CD4-positive, CD25-positive, alpha-beta regulatory T cell (primary cell): ENCODE data around the gene MARCO. TPM values are rescaled to one million over a fixed set of nuclear protein-coding genes. Genes with fewer than 3 reads are reported as not detected.

ENCODE experiments used
- ATAC-seq, 2 donors: fragments of 150-1000 bp; cut with Tn5 transposase; one replicate each; pipeline ENCODE4 v1.10.0; 2021; ENCODE audit warnings: low read depth in 2 of 2, moderate number of reproducible peaks in 2 of 2, moderate library complexity in 1 of 2
- DNase-seq, 3 donors: peaks; one replicate each; pipeline versions ENCODE4 v3.0.0 to v3.0.0-alpha.2; 2012 to 2022; ENCODE audit warnings: mixed read lengths in 1 of 3
- H3K27ac ChIP-seq: one replicate; pipeline ENCODE4 v1.7.0; 2013; ENCODE audit warnings: mild to moderate bottlenecking, low read length; ENCODE audit not compliant: insufficient read depth, poor library complexity, severe bottlenecking
- H3K27me3 ChIP-seq: one replicate; pipeline ENCODE4 v1.7.0; 2013; ENCODE audit warnings: low read length; ENCODE audit not compliant: control insufficient read depth, insufficient read depth
- H3K36me3 ChIP-seq: one replicate; pipeline ENCODE4 v1.7.0; 2013; ENCODE audit warnings: mild to moderate bottlenecking, low read length, moderate library complexity; ENCODE audit not compliant: control insufficient read depth, insufficient read depth
- H3K4me1 ChIP-seq: 2 replicates; pipeline ENCODE4 v1.7.0; 2013; ENCODE audit warnings: mild to moderate bottlenecking, low read length; ENCODE audit not compliant: insufficient read depth, control insufficient read depth, poor library complexity, severe bottlenecking
- H3K4me3 ChIP-seq: one replicate; pipeline ENCODE4 v1.7.0; 2013; ENCODE audit warnings: low read depth, mild to moderate bottlenecking, low read length, moderate library complexity
- H3K9me3 ChIP-seq, 2 experiments: 1 replicate in 1 of 2; 2 replicates in 1 of 2; pipeline ENCODE4 v1.7.0; 2013; ENCODE audit warnings: low read length in 2 of 2, mild to moderate bottlenecking in 1 of 2, moderate library complexity in 1 of 2; ENCODE audit not compliant: control insufficient read depth in 2 of 2
- H3K27ac Mint-ChIP-seq, 3 donors: one replicate each; pipeline ENCODE4 v1.8.0; 2020 to 2022; ENCODE audit warnings: mild to moderate bottlenecking in 3 of 3, mixed read lengths in 3 of 3, moderate library complexity in 2 of 3
- H3K27me3 Mint-ChIP-seq: one replicate; pipeline ENCODE4 v1.8.0; 2022; ENCODE audit warnings: mild to moderate bottlenecking, mixed read lengths
- H3K36me3 Mint-ChIP-seq: one replicate; pipeline ENCODE4 v1.8.0; 2020; ENCODE audit warnings: mixed read lengths
- H3K4me1 Mint-ChIP-seq, 4 donors: one replicate each; pipeline ENCODE4 v1.8.0; 2020 to 2022; ENCODE audit warnings: mixed read lengths in 4 of 4, mild to moderate bottlenecking in 1 of 4
- H3K4me3 Mint-ChIP-seq, 4 donors: one replicate each; pipeline ENCODE4 v1.8.0; 2020 to 2022; ENCODE audit warnings: mild to moderate bottlenecking in 4 of 4, mixed read lengths in 4 of 4, moderate library complexity in 3 of 4
- H3K9me3 Mint-ChIP-seq, 7 donors: one replicate each; pipeline ENCODE4 v1.8.0; 2020 to 2022; ENCODE audit warnings: mixed read lengths in 7 of 7, mild to moderate bottlenecking in 3 of 7, moderate library complexity in 2 of 7
- polyA plus RNA-seq, 4 donors: library from polyadenylated mRNA; unstranded; fragments of 300-500 nt; fragmentation: Illumina TruSeq; gene quantifications; one replicate each; pipeline ENCODE4 v1.2.3, GENCODE V29; 2021
- total RNA-seq: library from RNA; stranded (reverse); gene quantifications from one replicate; pipeline ENCODE4 v1.2.3, GENCODE V29; 2022

The MARCO gene
- total and polyA plus RNA-seq, 5 donors from 2014 or later: not detected

DNA sequence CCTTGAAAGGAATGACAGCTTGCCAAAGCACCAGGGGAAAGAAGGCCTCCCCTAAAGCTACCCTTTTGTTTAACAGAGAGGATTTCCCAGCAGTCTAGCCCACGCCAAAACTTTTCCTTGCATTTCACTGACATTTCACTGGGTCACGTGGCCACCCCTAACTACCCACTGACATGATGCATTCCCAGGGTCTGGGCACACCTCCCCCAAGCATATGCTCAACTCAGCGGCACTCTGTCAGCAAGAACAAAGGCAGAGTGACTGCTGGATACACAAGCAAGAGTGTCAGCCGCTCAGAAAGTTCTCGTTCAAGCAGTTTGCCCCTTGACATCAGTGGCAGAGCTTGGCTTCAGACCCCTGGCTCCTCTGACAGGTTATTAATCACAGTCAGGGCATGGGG lies 34.2 kb upstream of the MARCO start:
- Mint-ChIP-seq H3K27ac (no peak overlapping the region), H3K36me3 (no peaks in the 10 kb centered on the region), H3K4me1 (peaks cover 0 to 15% (median 4%) of the 10 kb centered on the region in 4 donors), H3K4me3 (no peak overlapping the region), H3K9me3 (peaks cover 0 to 6% (median 2%) of the 10 kb centered on the region in 7 donors), H3K27me3 (peaks cover 9% of the 10 kb centered on the region)
- H3K27me3 ChIP-seq: no peaks in the 10 kb centered on the region
- DNase-seq: no peak
- no peaks in the 10 kb centered on the region for H3K9me3 ChIP-seq
- no peaks in the 10 kb centered on the region for H3K36me3 ChIP-seq
- no peak overlapping the region for H3K27ac ChIP-seq
- H3K4me1 ChIP-seq: no peaks in the 10 kb centered on the region
- no peak overlapping the region for H3K4me3 ChIP-seq
- no peak for ATAC-seq

DNA sequence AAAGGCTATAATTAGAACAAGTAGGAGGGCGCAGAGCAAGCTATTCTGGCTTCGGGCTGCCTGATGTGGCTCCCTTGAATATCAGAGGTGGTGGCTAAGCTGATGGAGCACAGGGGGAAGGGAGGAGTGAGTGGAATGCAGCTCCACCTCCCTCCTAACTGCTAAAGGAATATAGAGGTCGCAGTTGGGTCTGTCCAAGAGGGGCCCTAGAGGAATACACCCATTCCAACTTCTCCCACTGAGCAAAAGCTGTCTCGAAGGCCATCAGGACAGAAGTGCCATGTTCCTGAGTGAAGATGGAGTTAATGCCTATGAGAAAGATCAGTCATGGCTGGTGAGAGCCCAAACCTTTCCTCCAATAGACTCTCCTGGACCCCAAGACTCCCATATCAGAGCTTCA lies 32.8 kb upstream of the MARCO start:
- no peaks in the 10 kb centered on the region for H3K9me3 ChIP-seq
- H3K27me3 ChIP-seq: no peaks in the 10 kb centered on the region
- H3K36me3 ChIP-seq: no peaks in the 10 kb centered on the region
- ATAC-seq: no peak
- Mint-ChIP-seq H3K27ac (no peak overlapping the region), H3K4me1 (peaks cover 0 to 2% (median 0%) of the 10 kb centered on the region in 4 donors), H3K27me3 (peaks cover 9% of the 10 kb centered on the region), H3K36me3 (no peaks in the 10 kb centered on the region), H3K9me3 (peaks cover 0 to 6% (median 0%) of the 10 kb centered on the region in 7 donors), H3K4me3 (no peak overlapping the region)
- no peaks in the 10 kb centered on the region for H3K4me1 ChIP-seq
- no peak overlapping the region for H3K27ac ChIP-seq
- no peak for DNase-seq
- no peak overlapping the region for H3K4me3 ChIP-seq

DNA sequence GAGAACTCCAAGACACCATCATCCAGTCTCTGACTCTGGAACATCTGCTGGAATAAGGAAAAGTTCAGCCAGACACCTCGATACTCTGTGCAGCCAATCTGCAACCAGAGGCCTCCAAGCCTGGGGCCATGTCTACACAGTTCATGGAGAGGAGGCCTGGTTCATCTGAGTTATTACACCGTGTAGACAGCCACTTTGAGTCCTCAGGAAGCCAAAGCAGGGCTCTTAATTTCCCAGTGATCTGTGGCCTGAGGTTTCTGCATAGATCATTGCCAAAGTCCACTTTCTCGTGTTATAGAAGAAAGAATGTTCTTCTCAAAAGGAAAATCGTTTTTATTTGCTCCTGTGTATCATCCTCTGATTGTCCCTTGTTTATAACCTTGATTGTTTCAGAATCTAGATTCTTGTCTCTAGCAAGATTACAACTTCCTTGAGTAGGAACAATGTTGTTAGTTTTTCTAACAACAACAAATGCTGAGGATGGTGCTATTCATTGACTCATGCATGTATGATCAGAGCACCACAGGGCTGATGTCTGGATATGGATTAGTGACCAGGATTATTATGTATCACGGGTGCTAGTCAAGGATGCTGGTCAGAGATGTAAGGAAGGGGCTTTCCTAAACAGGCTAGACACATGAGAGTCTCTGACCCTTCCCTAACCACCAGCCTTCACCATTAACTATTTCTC lies 30.7 kb upstream of the MARCO start:
- Mint-ChIP-seq H3K4me1 (no peaks in the 10 kb centered on the region), H3K27ac (no peak overlapping the region), H3K36me3 (no peaks in the 10 kb centered on the region), H3K9me3 (peaks cover 0 to 6% (median 0%) of the 10 kb centered on the region in 7 donors), H3K27me3 (peaks cover 9% of the 10 kb centered on the region), H3K4me3 (no peak overlapping the region)
- H3K27me3 ChIP-seq: no peaks in the 10 kb centered on the region
- H3K36me3 ChIP-seq: no peaks in the 10 kb centered on the region
- H3K4me3 ChIP-seq: no peak overlapping the region
- ATAC-seq (no peak), DNase-seq (no peak)
- no peaks in the 10 kb centered on the region for H3K4me1 ChIP-seq
- no peaks in the 10 kb centered on the region for H3K9me3 ChIP-seq
- no peak overlapping the region for H3K27ac ChIP-seq

DNA sequence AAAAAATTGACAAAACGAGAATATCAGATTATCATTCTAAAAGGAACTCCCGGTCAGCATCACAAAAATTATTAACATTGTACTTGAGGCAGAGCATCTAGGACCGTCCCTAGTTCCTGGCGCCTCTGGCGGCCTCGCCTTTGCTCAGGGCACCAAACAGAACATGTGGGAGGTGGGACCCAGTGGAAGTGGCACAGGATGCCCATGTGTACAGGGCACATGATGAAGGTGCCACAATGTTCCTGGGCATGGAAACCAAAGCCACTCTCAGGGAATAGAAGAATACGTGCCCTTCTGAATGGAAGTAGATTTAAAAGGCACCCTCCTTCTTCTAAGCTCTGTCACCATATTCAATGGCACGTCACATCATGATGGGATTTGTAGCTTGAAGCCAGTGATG lies 30.1 kb upstream of the MARCO start:
- Histone ChIP-seq H3K9me3 (no peaks in the 10 kb centered on the region), H3K4me3 (no peak overlapping the region), H3K4me1 (no peaks in the 10 kb centered on the region), H3K36me3 (no peaks in the 10 kb centered on the region), H3K27me3 (no peaks in the 10 kb centered on the region), H3K27ac (no peak overlapping the region)
- H3K36me3 Mint-ChIP-seq: no peaks in the 10 kb centered on the region
- H3K27me3 Mint-ChIP-seq: peaks cover 9% of the 10 kb centered on the region
- DNase-seq (no peak), ATAC-seq (no peak)
- H3K9me3 Mint-ChIP-seq: peaks cover 0 to 6% (median 0%) of the 10 kb centered on the region in 7 donors
- no peak overlapping the region for H3K4me3 Mint-ChIP-seq
- no peaks in the 10 kb centered on the region for H3K4me1 Mint-ChIP-seq
- H3K27ac Mint-ChIP-seq: no peak overlapping the region

DNA sequence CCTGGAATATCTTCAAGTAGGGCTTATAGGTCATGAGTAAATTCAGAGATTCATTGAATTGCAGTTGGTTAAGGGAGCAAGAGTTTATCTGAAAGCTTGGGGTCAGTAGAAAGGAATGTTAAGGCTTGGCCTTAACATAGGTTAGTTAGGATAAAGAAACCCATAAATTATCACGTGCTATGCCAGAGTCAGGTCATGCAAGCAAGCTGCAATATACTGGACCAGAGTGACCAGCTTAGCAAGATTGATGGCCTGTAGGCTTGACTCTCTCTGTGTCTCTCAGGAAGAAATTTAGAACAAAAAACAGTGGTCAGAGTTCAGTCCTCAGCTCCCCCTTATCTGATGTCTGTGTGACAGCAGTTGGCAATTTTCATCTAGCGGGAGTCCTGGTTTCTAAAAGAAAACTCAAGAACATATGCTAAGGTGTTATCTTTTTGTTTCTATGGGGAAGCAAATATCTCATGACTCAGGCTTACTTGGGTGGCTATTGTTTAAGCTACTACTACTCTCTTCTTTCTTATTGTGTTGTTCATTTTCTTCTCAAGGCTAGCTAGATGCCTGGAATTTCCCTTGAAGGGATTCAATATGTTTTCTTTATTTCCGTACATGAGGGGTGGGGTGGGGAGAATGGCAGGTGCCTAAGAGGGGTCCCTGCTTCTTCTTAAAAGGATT lies 28.7 kb upstream of the MARCO start:
- Mint-ChIP-seq H3K9me3 (peaks cover 0 to 6% (median 0%) of the 10 kb centered on the region in 7 donors), H3K27me3 (peaks cover 4% of the 10 kb centered on the region), H3K4me1 (no peaks in the 10 kb centered on the region), H3K36me3 (no peaks in the 10 kb centered on the region), H3K27ac (no peak overlapping the region), H3K4me3 (no peak overlapping the region)
- no peaks in the 10 kb centered on the region for H3K4me1 ChIP-seq
- no peak overlapping the region for H3K27ac ChIP-seq
- H3K4me3 ChIP-seq: no peak overlapping the region
- DNase-seq (no peak), ATAC-seq (no peak)
- H3K27me3 ChIP-seq: no peaks in the 10 kb centered on the region
- H3K36me3 ChIP-seq: no peaks in the 10 kb centered on the region
- no peaks in the 10 kb centered on the region for H3K9me3 ChIP-seq

DNA sequence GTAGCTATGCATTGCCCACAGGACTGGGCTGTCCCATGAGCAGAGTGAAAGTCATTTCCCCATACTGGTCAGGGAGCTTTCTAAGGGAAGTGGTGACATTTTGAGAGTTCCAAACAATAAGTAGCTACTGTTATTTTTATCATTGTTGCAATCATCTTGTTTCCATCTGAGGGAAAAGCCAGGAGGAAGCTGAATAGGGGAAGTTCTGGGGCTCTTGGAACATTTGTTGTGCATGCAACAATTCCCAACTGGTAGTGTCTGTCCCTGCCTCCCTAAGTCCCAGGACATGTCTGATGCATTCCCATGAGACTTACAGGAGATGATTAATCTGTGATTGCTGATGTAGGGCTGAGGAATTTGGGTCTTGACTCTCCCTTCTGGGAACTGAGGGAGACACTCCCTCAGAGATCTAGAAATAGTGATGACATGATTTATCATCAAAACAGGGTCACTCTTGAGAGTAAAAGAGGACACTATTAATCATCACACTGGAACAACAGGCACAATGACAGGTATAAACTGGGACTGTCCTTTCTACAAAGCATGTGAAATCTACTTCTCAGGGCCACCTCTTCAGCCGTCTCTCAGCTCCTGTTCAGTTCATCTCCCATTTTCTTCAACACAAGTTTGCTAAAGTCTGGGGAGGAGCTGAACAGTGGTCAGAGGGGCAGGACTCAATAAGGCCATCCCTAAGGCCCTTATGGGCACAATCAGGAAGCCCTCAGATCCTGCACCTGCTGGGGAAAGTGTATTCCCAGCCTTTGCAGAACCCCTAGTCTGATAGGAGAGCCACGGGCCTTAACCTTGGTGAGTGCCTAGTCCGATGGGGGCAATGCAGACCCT lies 28.0 kb upstream of the MARCO start:
- ATAC-seq (no peak), DNase-seq (no peak)
- H3K27ac ChIP-seq: no peak overlapping the region
- peaks cover 0 to 6% (median 0%) of the 10 kb centered on the region in 7 donors for H3K9me3 Mint-ChIP-seq
- no peaks in the 10 kb centered on the region for H3K27me3 ChIP-seq
- H3K36me3 ChIP-seq: no peaks in the 10 kb centered on the region
- no peak overlapping the region for H3K4me3 ChIP-seq
- no peaks in the 10 kb centered on the region for H3K4me1 ChIP-seq
- H3K36me3 Mint-ChIP-seq: no peaks in the 10 kb centered on the region
- no peaks in the 10 kb centered on the region for H3K4me1 Mint-ChIP-seq
- H3K9me3 ChIP-seq: no peaks in the 10 kb centered on the region
- H3K27me3 Mint-ChIP-seq: peaks cover 4% of the 10 kb centered on the region
- H3K27ac Mint-ChIP-seq: no peak overlapping the region
- no peak overlapping the region for H3K4me3 Mint-ChIP-seq

DNA sequence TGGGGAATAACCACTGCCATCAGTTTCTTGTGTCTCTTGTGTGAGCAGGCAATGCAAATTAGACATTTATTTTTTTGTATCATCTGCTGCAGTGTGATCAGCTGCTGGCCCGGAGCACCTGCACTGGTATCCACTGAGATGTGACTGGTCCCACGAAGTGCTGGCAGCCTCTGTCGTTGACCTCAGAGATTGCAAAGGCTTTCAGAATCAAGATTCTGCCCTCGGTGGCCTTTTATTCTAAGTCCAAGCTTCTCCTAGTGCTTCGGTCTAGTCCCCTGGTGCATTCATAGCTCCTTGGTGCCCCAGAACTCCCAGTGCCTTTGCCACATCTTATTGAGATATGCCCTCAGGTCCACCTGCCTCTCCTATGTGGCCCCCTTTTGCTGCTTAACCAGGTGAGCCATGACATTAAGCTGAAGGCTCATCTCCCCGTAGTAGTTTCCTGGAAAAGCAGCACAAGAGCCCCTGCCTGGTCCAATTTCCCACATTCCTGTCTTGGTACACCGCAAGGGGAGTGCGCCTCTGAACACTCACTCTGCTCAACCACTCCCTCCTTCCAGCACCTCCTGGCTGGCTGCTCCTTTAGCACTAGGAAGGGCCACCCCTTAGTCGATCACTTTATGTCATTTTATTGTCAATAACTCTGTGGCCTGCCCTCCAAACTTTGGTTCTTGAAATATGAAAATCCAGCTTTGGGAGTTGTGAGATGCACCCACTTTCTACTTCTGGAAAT lies 27.1 kb upstream of the MARCO start:
- H3K4me3 Mint-ChIP-seq: no peak overlapping the region
- H3K27me3 Mint-ChIP-seq: no peaks in the 10 kb centered on the region
- H3K9me3 ChIP-seq: no peaks in the 10 kb centered on the region
- peaks cover 0 to 3% (median 0%) of the 10 kb centered on the region in 7 donors for H3K9me3 Mint-ChIP-seq
- ATAC-seq (no peak), DNase-seq (no peak)
- H3K4me1 Mint-ChIP-seq: no peaks in the 10 kb centered on the region
- no peak overlapping the region for H3K27ac ChIP-seq
- no peak overlapping the region for H3K27ac Mint-ChIP-seq
- H3K4me1 ChIP-seq: no peaks in the 10 kb centered on the region
- no peaks in the 10 kb centered on the region for H3K36me3 Mint-ChIP-seq
- H3K27me3 ChIP-seq: no peaks in the 10 kb centered on the region
- H3K36me3 ChIP-seq: no peaks in the 10 kb centered on the region
- H3K4me3 ChIP-seq: no peak overlapping the region
